ENCODE measurements around the gene CNTNAP1.

The CNTNAP1 gene

DNA sequence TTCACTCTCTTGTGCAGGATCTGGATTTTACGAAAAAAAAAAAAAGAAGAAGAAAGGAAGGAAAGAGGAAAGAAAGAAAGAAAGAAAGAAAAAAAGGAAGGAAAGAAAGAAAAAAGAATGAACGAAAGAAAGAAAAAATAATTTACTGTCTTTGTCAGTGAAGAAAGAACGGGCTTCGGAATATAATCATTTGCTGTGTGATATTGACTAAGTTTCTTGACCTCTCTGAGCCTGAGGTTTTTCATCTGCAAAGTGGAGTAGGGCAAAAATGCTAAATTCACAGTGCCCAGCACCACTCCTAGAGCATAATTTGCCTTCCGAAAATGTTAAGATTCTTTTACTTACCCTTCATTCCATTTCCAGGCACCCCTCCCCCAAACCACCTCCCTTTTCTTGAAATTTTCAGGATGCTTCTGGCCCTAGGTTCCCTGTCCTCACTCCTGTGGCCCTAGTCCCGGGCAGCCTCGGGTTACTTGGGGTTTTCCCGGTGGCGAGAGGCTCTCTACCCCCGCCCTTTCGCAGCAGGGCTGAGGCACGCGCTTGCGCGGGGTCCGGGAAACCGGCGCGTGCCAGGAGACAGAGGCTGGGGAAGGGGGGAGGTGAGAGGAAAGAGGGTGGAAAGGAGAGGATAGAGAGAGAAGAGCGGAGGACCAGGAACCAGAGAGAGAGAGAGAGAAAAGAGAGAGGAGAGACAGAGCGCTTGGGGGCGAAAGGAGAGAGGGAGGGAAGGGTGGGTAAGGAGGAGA lies at the start of gene CNTNAP1:
TSS of gene CNTNAP1 (plus strand) at position 556 of the 746 bp plus-strand sequence. CDS start 299 bp downstream, outside the sequence.
- Histone ChIP-seq H3K4me3 (ENCODE audit: low read length) (peak within 1 kb of the TSS; percentile 66), H2AFZ (ENCODE audit: low read depth, low read length) (peak within 1 kb of the TSS; percentile 34), H3K9me3 (ENCODE audit: low read length) (no peaks in the 10 kb centered on the region)

GRCh38 chr17:42632949-42633444 lies 49.3 kb upstream of the CNTNAP1 start:
- Histone ChIP-seq H3K4me1 (ENCODE audit: insufficient read depth, low read length) (no peaks in the 10 kb centered on the region), H3K9me3 (ENCODE audit: low read length) (no peaks in the 10 kb centered on the region), H3K27me3 (ENCODE audit: insufficient read depth, low read length) (peaks cover 3% of the 10 kb centered on the region), H3K36me3 (ENCODE audit: insufficient read depth, low read length) (no peaks in the 10 kb centered on the region), H2AFZ (ENCODE audit: low read depth, low read length) (no peak overlapping the region), H3K4me3 (ENCODE audit: low read length) (no peak overlapping the region)

More for the DNA sequence above, at the start of gene CNTNAP1:
- Histone ChIP-seq H3K4me1 (ENCODE audit: insufficient read depth, low read length) (peaks cover 32% of the 10 kb centered on the region), H3K27me3 (ENCODE audit: insufficient read depth, low read length) (no peaks in the 10 kb centered on the region), H3K36me3 (ENCODE audit: insufficient read depth, low read length) (peaks cover 26% of the 10 kb centered on the region)

GRCh38 chr17:42639525-42640113 lies 42.7 kb upstream of the CNTNAP1 start:
- H3K4me3 ChIP-seq (ENCODE audit: low read length): no peak overlapping the region
- no peaks in the 10 kb centered on the region for H3K4me1 ChIP-seq (ENCODE audit: insufficient read depth, low read length)
- no peaks in the 10 kb centered on the region for H3K9me3 ChIP-seq (ENCODE audit: low read length)
- no peak overlapping the region for H2AFZ ChIP-seq (ENCODE audit: low read depth, low read length)
- H3K27me3 ChIP-seq (ENCODE audit: insufficient read depth, low read length): no peaks in the 10 kb centered on the region
- no peaks in the 10 kb centered on the region for H3K36me3 ChIP-seq (ENCODE audit: insufficient read depth, low read length)

- Histone ChIP-seq H3K36me3 (ENCODE audit: insufficient read depth, low read length) (no peaks in the 10 kb centered on the region), H3K9me3 (ENCODE audit: low read length) (no peaks in the 10 kb centered on the region), H3K27me3 (ENCODE audit: insufficient read depth, low read length) (no peaks in the 10 kb centered on the region), H3K4me1 (ENCODE audit: insufficient read depth, low read length) (no peaks in the 10 kb centered on the region), H3K4me3 (ENCODE audit: low read length) (no peak overlapping the region), H2AFZ (ENCODE audit: low read depth, low read length) (no peak overlapping the region)
Measured at GRCh38 chr17:42640121-42640520, 42.2 kb upstream of the CNTNAP1 start.

GRCh38 chr17:42642336-42642735 lies 40.0 kb upstream of the CNTNAP1 start:
- H3K36me3 ChIP-seq (ENCODE audit: insufficient read depth, low read length): no peaks in the 10 kb centered on the region
- H3K27me3 ChIP-seq (ENCODE audit: insufficient read depth, low read length): peaks cover 2% of the 10 kb centered on the region
- H2AFZ ChIP-seq (ENCODE audit: low read depth, low read length): no peak overlapping the region
- no peak overlapping the region for H3K4me3 ChIP-seq (ENCODE audit: low read length)
- no peaks in the 10 kb centered on the region for H3K4me1 ChIP-seq (ENCODE audit: insufficient read depth, low read length)
- no peaks in the 10 kb centered on the region for H3K9me3 ChIP-seq (ENCODE audit: low read length)

- no peak overlapping the region for H3K4me3 ChIP-seq (ENCODE audit: low read length)
- H3K4me1 ChIP-seq (ENCODE audit: insufficient read depth, low read length): no peaks in the 10 kb centered on the region
- peaks cover 2% of the 10 kb centered on the region for H3K27me3 ChIP-seq (ENCODE audit: insufficient read depth, low read length)
- H3K9me3 ChIP-seq (ENCODE audit: low read length): no peaks in the 10 kb centered on the region
- H3K36me3 ChIP-seq (ENCODE audit: insufficient read depth, low read length): no peaks in the 10 kb centered on the region
- H2AFZ ChIP-seq (ENCODE audit: low read depth, low read length): no peak overlapping the region
Measured at GRCh38 chr17:42647778-42648177, 34.6 kb upstream of the CNTNAP1 start.

GRCh38 chr17:42651392-42651791 lies 30.9 kb upstream of the CNTNAP1 start:
- no peak overlapping the region for H3K4me3 ChIP-seq (ENCODE audit: low read length)
- no peaks in the 10 kb centered on the region for H3K4me1 ChIP-seq (ENCODE audit: insufficient read depth, low read length)
- no peaks in the 10 kb centered on the region for H3K9me3 ChIP-seq (ENCODE audit: low read length)
- peaks cover 2% of the 10 kb centered on the region for H3K27me3 ChIP-seq (ENCODE audit: insufficient read depth, low read length)
- H2AFZ ChIP-seq (ENCODE audit: low read depth, low read length): no peak overlapping the region
- no peaks in the 10 kb centered on the region for H3K36me3 ChIP-seq (ENCODE audit: insufficient read depth, low read length)

DNA sequence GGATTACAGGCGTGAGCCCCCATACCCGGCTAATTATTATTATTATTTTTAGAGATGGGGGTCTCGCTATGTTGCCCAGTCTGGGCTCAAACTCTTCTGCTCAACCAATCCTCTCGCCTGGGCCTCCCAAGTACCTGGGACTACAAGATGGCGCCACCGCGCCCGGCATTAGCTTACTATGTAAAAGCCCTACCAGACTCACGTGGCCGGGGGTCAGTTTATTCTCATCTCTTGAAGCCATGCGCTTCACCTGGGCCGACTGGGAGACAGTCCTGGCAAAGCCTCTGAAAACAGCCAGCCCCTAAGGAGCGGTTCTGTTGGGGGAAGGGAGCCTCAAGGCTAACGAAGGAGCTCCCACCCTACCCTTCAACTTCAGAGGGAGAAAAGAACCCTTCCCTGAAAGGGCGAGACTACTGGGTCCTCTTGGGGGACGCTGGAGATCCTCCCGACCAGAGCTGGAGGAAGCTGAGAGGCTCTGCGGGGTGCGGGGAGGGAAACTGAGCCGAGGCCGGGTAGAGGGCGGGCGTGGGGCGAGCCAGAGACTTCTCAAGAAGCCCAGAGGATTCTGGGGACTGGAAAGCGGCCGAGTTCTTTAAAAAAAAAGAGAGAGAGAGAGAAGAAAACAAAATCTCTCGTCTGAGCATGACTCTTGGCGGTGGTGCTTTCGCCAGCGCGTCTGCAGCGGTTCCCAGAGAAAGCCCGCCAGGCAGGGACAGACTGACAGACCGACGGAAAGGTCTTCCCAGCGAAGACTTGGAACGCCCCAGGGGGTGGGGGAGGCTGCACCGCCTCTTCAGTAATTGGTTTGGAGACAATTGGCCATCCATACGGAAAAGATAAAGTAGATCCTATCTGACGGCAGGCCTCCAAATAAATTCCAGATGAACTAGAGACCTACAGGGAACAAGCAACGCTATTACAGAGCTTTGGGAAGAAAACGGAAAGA lies 28.9 kb upstream of the CNTNAP1 start:
- no peak overlapping the region for H3K4me3 ChIP-seq (ENCODE audit: low read length)
- H3K4me1 ChIP-seq (ENCODE audit: insufficient read depth, low read length): no peaks in the 10 kb centered on the region

GRCh38 chr17:42655528-42655927 lies 26.8 kb upstream of the CNTNAP1 start:
- no peak overlapping the region for H2AFZ ChIP-seq (ENCODE audit: low read depth, low read length)
- no peaks in the 10 kb centered on the region for H3K27me3 ChIP-seq (ENCODE audit: insufficient read depth, low read length)

More for the DNA sequence above, 28.9 kb upstream of the CNTNAP1 start:
- Histone ChIP-seq H2AFZ (ENCODE audit: low read depth, low read length) (peak overlapping the region; percentile 84), H3K27me3 (ENCODE audit: insufficient read depth, low read length) (no peaks in the 10 kb centered on the region), H3K9me3 (ENCODE audit: low read length) (no peaks in the 10 kb centered on the region), H3K36me3 (ENCODE audit: insufficient read depth, low read length) (no peaks in the 10 kb centered on the region)

DNA sequence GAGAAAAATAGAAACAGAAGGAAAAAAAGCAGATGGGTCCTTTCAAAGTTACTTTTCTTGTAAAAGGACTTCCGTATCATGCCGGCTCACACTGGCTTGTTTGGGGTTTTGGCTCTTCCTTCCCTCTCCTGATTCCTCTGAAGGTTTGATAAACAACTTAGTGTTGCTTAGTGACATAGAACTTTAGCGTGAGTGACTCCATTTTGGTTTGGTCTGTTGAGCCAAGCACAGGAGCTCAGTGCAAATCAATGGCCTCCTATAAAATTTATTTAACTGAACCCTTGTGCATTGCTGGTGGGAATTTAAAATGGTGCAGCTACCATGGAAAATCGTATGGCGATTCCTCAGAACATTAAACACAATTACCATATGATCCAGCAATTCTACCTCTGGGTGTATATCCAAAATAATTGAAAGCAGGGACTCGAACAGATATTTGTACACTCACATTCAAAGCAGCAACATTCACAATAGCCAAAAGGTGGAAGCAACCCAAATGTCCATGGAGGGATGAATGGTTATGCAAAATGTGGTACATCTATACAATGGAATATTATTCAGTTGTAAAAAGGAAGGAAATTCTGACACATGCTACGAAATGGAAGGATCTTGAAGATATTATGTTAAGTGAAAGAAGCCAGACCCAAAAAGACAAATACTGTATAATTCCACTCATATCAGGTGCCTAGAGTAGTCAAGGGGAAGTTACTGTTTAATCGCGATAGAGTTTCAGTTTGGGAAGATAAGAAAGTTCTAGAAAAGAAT lies 24.3 kb upstream of the CNTNAP1 start:
- Histone ChIP-seq H3K4me1 (ENCODE audit: insufficient read depth, low read length) (peaks cover 5% of the 10 kb centered on the region), H3K27me3 (ENCODE audit: insufficient read depth, low read length) (no peaks in the 10 kb centered on the region), H3K36me3 (ENCODE audit: insufficient read depth, low read length) (peaks cover 7% of the 10 kb centered on the region), H3K9me3 (ENCODE audit: low read length) (no peaks in the 10 kb centered on the region), H3K4me3 (ENCODE audit: low read length) (no peak overlapping the region), H2AFZ (ENCODE audit: low read depth, low read length) (no peak overlapping the region)

More at GRCh38 chr17:42655528-42655927, 26.8 kb upstream of the CNTNAP1 start:
- Histone ChIP-seq H3K4me1 (ENCODE audit: insufficient read depth, low read length) (peaks cover 5% of the 10 kb centered on the region), H3K9me3 (ENCODE audit: low read length) (no peaks in the 10 kb centered on the region), H3K36me3 (ENCODE audit: insufficient read depth, low read length) (no peaks in the 10 kb centered on the region), H3K4me3 (ENCODE audit: low read length) (no peak overlapping the region)

GRCh38 chr17:42659079-42659931 lies 23.0 kb upstream of the CNTNAP1 start, which contains the start of gene TUBG2:
Gene TUBG2 (plus strand): TSS chr17:42659284. CDS start chr17:42659504, 220 bp downstream.
- Histone ChIP-seq H3K27me3 (ENCODE audit: insufficient read depth, low read length) (no peaks in the 10 kb centered on the region), H3K4me3 (ENCODE audit: low read length) (peak within 1 kb of the TSS; percentile 67), H3K4me1 (ENCODE audit: insufficient read depth, low read length) (peaks cover 5% of the 10 kb centered on the region), H2AFZ (ENCODE audit: low read depth, low read length) (peak within 1 kb of the TSS; percentile 41), H3K36me3 (ENCODE audit: insufficient read depth, low read length) (peaks cover 11% of the 10 kb centered on the region), H3K9me3 (ENCODE audit: low read length) (no peaks in the 10 kb centered on the region)

All from neuron (in vitro differentiated cells).